Renal cortex interstitium (tissue), 11 donors: ENCODE data around the gene KIAA0513. TPM values are rescaled to one million over a fixed set of nuclear protein-coding genes. Genes with fewer than 3 reads are reported as not detected.

Experiments
- DNase-seq, 11 donors: peaks; one replicate each; pipeline ENCODE4 v3.0.0-alpha.2; 2013; ENCODE audit warnings: low read depth in 9 of 11, low spot score in 4 of 11; ENCODE audit errors: extremely low read depth in 1 of 11
- polyA plus RNA-seq, 3 donors: library from polyadenylated mRNA; unstranded; fragments of 120-200 nt; gene quantifications; one replicate each; pipeline ENCODE4 v1.2.1, GENCODE V29; 2013; ENCODE audit not compliant: insufficient read length in 3 of 3

KIAA0513 gene
- polyA plus RNA-seq, 3 donors = 4.0 to 5.6 (median 4.3) TPM

DNA sequence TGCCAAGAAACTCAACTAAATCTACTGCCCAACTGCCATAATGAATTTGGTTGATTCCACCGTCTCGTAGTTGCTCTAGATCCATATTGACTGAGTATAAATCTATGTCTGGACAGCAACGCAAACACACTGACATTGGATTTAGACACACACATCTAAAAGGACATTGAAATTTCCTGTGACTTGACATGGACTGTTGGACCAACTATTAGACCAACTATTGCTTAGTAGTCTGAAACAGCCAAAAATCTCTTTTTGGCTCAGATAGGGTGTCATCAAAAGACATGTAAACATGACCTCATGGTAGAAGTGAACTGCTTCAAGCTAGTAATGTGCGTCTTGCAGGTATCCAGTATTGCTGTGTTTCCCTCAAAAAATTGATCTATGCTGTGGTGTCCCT is 31.3 kb downstream of the KIAA0513 start:
- no peak for DNase-seq

DNA sequence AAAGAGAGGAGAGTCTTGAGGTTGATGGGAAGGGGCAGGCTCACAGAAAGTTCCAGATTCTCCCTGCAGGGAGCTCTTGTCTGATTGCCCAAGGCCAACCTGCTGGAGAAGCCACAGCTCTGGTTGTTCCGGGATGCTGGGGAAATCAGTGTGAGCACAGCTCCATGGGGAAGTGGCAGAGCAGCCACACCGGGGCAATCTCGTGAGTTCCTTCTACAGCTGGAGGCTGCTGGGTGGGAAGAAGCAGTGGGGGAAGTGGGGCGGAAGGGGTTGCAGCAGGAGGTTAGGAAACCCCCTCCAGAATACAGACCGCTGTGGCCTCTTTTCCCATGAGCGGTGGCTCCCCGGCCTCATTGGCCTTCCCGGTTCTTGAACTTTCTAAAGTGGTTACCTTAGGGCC is 34.0 kb downstream of the KIAA0513 start:
- DNase-seq = no peak

DNA sequence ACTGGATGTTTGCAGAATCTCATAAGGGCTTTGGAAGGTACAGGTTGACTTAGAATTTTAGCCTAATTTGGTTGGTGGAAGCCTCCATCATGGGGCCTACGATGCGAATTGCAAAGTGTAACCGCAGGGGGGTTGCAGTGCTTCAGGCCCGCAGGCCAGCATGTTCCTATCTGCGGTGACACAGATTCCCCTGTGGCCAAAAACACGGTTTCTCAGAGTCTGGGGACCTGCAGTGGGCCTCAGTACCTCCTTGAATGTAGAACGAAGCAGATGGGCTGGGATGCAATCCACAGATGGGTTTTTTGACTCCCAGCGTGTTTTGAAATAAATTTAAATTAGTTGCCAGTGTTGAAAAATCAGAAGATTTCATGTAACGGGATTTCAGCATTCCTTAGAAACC is 34.7 kb downstream of the KIAA0513 start:
- no peak for DNase-seq

DNA sequence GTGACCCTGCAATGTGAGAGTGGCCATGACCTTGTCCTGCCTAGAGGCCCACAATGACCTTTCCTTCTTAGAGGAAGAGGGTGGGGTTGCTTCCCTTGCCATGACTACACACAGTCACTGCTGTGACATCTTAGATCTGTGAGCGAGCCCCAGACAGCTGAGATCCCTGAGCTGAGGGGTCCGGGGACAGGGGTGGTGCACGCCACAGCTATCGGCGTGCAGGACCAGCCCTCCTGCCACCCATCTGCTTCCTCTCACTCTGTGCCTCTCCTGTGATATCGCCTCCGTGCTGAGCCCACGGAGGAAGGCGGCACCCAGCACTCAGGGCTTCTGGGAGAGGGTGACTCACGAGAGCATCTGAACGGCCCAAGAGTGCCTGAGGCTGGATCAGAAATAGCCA is 35.2 kb downstream of the KIAA0513 start:
- no peak for DNase-seq

DNA sequence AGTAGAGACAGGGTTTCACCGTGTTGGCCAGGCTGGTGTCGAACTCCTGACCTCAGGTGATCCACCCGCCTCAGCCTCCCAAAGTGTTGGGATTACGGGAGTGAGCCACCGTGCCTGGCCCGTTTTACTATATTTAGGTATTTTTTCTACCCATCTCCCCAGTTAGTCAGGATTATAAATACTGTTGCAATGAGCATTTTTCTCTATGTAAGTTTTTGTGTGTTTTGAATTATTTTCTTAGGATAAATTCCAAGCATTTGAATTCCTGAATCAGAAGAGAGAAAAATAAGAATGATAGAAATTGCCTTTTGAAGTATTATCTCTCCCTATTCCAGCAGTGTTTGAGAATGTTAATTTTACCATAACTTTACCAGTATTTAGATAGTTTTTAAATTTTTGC is 36.6 kb downstream of the KIAA0513 start:
- no peak for DNase-seq

DNA sequence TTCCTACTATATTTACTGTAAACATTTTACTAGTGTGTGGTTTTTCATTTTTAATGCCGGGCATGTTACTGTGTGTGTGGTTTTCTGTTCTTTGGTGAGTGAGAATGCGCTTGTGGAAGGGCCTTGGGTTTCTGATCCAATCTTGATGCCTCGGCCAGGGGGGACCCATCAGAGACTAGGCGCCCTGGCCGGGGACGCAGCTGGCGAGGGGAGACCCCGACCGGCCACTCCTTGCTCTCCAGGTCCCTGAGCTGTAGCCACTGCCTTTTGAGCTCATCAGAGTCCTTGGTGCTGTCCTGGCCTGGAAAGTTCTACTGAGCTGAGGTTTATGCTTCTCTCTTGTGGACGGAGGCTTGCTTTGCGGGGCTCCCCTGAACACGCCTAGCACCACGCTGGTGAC is 37.5 kb downstream of the KIAA0513 start:
- DNase-seq = no peak

DNA sequence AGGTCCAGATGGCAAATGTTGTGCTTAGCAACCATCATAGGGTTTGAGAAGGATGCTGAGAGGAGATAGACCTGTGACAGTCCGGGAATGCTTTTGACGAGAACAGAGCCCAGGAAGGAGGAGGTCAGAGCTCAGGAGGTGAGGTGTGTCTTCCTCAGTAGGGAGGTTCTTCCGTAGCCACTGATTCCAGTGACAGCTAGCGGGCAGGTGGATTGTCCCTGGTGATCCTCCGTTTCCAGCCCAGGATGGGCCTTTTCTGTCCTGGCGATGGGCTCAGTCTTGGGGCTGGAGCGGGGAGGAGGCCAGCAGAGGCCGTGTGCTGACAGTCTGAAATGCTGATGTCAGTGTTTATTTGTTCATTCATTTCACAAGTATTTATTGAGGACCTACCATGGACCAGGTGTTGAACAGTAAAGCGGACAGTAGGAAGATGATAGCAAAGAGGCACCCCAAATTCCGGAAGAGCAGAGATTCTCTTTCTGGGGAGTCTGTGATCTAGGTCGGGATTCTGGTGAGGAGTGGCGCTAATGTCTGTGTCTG is 38.8 kb downstream of the KIAA0513 start:
- no peak for DNase-seq

DNA sequence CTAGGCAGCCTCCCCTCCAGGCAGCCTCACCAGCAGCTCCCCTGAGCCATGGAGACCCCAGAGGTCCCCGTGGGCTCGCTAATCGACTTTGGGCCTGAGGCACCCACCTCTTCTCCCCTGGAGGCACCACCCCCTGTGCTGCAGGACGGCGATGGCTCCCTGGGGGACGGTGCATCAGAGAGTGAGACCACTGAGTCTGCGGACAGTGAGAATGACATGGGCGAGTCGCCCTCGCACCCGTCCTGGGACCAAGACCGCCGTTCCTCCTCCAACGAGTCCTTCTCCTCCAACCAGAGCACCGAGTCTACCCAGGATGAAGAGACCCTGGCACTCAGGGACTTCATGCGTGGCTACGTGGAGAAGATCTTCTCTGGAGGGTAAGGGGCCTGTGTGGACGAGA is 39.4 kb downstream of the KIAA0513 start:
- no peak for DNase-seq

DNA sequence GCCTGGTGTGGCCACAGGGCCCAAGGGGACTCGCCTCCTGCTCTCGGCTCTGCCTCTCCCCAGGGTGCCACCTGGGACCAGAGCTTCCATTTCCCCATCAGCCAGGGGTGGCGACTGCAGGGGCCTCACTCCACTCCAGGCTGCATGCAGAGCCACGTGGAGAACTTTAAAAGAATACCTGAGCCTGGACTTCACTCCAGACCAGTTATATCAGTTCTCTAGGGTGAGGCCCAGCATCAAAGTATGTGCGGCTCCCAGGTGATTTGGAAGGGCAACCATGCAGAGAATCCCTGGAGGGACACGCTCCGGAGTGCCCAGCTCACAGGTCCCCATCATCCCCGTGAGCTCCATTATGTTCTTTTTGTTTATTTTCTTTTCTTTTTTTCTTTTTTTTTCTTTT is 39.8 kb downstream of the KIAA0513 start:
- DNase-seq = no peak

DNA sequence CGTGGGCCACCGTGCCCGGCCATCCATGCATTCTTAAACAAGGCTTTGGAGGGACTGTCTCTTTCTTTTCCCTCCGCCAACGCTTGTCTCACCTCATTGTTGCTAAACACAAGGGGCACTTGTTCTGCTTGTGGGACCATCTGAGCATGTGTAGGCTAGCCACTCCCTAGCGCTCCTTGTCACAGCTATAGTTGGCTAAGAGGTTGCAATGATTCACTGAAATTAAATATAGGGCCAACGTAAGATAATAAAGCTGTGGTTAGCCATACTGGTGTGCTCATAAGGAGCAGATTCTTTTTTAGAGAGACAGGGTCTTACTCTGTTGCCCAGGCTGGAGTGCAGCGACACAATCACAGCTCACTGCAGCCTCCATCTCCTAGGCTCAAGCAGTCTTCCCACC is 41.2 kb downstream of the KIAA0513 start:
- no peak for DNase-seq

DNA sequence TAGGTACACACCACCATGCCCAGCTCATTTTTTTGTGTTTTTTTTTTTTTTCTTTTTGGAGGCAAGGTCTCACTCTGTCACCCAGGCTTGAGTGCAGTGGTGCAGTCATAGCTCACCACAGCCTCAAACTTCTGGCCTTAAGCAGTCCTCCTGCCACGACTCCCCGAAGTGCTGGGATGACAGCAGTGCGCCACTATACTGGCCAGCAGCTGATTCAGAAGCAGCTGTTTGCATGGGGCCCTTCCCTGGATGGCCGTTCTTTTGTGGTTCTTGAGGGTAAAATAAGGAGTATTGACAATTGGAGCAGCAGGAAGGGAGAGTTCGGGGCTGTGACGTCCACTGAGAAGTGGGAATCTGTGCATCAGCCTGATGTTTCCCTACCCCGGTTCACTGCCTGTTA is 41.6 kb downstream of the KIAA0513 start:
- no peak for DNase-seq

DNA sequence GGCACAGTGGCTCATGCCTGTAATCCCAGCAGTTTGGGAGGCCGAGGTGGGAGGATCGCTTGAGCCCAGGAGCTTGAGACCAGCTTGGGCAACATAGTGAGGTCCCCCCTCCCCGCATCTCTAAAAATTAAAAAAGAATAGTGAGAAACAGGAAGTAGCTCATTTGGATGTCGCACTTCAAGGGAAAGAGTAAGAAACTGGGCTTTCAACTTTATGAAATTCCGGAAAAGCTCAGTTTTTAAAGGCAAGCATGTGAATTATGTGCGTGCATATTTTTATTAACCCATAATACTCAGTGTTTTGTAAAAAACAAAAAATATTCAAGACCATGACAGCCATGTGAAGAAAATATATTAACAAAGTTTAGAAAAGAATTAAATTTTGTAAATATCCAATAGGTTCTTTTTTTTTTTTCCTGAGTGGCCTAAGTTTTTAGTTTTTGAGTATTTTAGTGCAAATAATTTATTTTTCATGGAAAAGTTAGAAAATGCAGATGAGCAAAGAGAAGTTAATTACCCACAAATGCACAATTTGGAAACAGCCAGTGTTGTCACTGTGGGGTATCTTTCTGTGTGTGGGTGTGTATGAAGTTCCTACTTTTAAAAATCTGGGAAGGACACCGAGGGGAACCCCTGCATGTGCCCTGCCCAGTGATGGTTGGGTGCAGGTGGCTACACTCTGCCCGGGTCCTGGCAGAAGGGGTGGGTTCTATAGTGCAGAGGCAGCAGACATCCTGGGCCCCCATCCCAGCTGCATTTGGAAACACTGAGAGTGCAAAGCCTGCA is 44.7 kb downstream of the KIAA0513 start:
- no peak for DNase-seq

DNA sequence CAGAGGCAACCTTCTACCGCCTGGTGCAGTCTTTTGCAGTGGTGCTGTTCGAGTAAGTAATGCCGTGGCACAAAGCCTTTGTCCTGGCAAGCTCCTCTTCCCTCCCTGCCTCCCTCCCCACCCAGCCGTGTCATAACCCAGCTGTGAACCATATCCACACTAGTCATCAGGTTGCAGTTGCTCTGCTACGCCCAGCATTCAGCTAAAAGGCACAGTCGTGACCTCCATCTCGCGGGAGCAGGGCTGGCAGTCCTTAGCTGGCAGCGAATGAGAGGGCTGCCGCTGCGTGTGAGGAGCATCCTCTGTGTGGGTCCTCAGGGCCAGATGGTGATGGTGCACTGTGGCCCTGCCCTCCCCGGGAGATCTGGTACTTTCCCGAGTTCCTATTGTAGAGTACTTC is 45.4 kb downstream of the KIAA0513 start:
- no peak for DNase-seq

DNA sequence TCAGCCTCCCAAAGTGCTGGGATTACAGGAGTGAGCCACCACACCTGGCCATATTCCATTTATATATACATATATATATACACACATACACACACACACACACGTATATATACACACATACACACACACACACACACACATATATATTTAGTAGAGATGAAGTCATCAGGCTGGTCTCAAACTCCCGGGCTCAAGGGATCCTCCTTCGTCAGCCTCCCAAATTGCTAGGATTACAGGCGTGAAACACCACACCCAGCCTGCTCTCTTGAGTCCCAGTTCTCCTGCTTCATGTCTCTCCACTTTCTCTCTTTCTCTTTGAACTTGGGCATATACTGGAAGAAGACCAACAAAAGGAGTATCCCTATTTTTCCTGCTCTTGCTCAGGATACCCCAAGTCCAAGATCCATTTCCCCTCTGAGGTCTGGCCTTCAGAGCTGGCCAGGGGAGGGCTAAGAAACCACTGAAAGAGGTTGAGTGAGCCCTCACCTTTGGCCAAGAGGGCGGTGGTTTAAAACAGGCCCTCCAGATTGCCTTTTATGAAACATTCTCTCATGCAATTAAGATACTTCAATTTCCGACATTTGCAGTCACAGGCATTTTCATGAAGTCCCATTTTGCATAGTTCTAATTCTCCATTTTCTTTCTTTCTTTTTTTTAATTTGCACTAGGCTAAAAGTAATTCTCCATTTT is 46.8 kb downstream of the KIAA0513 start:
- no peak for DNase-seq

DNA sequence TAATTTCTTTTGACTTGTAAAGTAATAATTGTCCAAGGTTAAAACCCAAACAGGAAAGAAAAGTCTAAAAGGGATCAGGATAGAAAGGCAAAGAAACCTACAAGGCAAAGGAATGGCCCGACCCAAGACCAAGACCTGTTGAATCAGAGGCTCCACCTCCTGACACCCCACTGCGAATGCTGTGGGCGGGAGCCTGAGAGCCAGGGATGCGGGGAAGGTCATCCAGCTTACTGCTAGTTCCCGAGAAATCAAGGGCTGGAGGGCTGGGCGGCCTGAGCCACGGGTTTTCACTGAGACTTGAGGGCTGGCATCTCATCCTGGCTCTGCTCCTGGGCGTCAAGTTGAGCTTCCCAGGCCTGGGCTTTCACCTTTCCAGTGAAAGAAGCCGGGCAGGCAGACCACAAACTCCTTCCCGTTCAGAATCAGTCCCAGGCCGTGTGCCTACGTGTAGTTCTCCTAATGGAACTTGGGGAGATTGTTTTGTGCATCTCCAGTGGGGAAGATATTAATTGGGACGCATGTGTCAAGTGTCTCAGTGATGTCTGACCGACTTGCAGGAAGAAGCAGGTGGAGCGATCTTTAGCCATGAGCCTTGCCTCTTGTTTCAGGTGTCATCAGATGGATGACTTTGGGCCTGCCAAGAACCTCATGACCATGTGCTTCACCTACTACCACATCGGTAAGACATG is 47.8 kb downstream of the KIAA0513 start:
- no peak for DNase-seq

DNA sequence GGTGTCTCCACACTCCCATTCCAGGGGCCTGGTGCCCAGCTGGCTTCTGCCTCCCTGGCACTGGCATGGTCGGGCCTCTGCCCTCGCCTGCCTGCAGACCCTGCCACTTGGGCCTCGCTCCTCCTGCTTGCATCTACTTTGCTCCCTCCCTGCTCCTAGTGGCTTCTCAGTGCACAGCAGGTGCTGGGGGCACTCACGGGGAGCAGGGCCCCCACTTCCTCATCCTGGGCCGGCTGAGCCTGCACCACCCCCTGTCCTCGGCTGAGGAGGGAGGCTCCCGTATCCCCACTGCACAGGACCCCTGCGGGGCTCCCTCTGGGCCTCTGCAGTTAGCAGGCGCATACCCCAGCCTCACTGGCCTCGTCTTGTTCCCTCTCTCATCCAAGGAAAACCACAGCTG is 49.4 kb downstream of the KIAA0513 start:
- DNase-seq = no peak

DNA sequence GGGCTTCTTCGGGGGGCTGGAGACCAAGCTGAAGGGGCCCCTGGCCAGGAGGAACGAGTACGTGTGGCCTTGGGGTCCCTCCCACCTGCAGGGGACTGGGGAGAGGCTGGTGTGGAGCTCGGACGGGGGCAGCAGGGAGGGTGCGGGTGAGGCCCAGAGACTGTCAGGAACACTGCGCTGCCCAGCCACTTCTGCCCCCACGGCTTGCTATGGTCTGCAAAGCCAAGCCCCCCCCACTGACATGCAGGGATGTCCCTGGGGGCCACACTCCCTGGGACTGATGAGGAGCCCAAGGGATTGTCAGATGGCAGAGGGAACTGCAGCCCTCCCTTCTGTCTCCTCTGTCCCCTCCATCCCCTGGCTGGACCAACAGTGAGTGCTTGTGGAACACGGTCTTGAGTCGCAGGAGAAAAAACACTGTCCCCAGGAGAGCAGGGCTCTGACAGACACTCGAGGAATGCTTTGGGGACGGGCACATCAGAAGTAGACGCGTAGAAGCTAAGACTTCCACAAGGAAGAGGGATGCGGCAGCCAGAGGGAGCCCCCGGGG is 50.1 kb downstream of the KIAA0513 start:
- DNase-seq = no peak

DNA sequence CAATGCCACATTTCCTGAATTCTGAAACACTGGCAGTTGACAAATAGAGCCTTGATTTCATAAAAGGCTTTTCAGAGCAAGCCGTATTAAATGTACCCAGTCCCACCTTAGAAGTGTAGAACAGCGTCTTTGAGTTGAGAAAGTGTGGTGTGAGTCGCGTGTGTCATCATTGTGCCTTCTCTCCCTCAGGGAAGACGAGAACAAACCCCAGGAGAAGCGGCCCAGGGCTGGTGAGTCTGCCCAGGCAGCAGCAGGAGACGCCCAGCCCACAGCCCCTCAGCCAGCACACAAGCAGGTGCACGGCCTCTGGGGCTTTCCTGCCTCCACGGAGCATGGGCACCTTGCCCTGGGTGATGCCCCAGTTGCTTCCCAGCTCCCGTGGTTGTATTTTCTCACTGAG is 50.6 kb downstream of the KIAA0513 start:
- DNase-seq = no peak

DNA sequence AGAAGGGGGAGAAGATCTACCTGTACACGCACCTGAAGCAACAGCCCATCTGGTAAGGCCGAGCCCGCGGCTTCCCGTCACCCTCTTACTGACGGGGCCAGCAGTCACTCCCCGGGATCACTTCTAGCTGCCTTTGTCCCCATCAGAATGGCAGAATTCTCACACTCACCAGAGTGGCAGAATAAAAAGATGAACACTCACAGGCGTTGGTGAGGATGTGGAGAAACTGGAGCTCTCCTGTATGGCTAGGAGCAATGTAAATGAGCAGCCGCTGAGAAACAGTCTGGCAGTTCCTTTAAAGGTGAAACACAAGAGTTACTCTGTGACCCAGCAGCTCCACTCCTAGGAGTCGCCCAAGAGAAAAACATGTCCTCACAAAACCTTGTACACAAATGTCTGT is 51.4 kb downstream of the KIAA0513 start:
- no peak for DNase-seq
